ENCODE measurements around the gene SERPINE1. TPM values are rescaled to one million over a fixed set of nuclear protein-coding genes. Genes with fewer than 3 reads are reported as not detected.

Gene SERPINE1
- total RNA-seq, 2 donors from 2014 or later = 2.4 to 41.6 TPM

DNA sequence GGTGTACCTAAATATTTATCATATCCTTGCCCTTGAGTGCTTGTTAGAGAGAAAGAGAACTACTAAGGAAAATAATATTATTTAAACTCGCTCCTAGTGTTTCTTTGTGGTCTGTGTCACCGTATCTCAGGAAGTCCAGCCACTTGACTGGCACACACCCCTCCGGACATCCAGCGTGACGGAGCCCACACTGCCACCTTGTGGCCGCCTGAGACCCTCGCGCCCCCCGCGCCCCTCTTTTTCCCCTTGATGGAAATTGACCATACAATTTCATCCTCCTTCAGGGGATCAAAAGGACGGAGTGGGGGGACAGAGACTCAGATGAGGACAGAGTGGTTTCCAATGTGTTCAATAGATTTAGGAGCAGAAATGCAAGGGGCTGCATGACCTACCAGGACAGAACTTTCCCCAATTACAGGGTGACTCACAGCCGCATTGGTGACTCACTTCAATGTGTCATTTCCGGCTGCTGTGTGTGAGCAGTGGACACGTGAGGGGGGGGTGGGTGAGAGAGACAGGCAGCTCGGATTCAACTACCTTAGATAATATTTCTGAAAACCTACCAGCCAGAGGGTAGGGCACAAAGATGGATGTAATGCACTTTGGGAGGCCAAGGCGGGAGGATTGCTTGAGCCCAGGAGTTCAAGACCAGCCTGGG is 11.4 kb downstream of the SERPINE1 start:
- intact Hi-C loops (cut with DNase I) = loop anchor here in 1 of 2 donors (5.0 kb wide), 1 partner anchor 41 kb away; no protein-coding TSS in a partner anchor
- DNase-seq (peak; percentile 90), ATAC-seq (peak; percentile 96)

DNA sequence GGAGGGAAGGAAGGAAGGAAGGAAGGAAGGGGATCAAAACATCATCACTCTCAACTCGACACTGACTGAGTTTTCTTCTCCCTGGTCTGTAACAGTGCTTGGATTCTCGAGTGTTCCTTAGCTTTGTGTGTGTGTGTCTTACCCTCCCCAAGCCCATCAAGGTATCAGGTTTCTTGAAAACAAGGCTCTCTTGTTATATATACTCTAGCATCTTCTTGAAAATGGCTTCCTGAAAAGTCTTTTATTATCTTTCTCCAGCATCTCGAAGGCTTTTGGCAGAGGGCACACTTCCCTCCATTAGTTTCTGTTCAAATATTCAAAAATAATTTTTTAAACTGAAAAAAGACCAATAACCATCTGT is 13.4 kb downstream of the SERPINE1 start:
- intact Hi-C loops (cut with DNase I) = loop anchor here in 1 of 2 donors (5.0 kb wide), 1 partner anchor 52 kb away; no protein-coding TSS in a partner anchor
- DNase-seq (no peak), ATAC-seq (no peak)

GRCh38 chr7:101140746-101141382 is 14.0 kb downstream of the SERPINE1 start:
- ATAC-seq = no peak
- DNase-seq = no peak
- intact Hi-C loops (cut with DNase I) = loop anchor here in 1 of 2 donors (5.0 kb wide), 1 partner anchor 51 kb away; no protein-coding TSS in a partner anchor

DNA sequence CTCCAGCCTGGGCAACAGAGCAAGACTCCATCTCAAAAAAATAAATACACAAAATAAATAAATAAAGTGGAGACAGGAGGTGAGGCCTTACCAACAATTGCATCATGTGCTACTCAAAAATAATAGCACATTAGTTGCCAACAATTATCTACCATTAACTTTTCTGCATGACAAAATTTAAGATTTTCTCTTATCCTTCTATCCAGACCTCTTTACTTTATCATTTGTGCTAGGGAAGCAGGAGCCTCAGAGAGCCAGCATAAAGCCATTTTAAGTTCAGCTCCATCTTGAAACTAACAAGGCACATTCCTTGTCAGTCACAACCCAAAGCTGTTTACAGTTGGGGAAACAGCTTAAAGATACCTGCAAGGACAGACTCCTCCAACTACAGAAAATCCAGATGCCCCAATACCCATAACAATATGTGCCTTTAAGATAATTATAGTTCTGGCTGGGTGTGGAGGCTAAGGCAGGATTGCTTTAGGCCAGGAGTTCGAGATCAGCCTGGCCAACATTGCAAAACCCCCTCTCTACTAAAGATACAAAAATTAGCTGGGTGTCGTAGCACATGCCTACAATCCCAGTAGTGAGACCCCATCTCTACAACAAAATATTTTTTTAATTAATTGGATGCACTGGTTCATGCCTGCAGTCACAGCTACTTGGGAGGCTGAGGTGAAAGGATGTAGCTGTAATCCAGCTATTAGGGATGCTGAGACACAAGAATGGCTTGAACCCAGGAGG is 25.2 kb downstream of the SERPINE1 start:
- no peak for ATAC-seq
- DNase-seq = no peak
- intact Hi-C loops (cut with DNase I) = no loop called here

- peak; percentile 94 for DNase-seq
- ATAC-seq = peak; percentile 98 to 99
- intact Hi-C loops (cut with DNase I) = no loop called here
Measured at GRCh38 chr7:101153969-101154692, 27.2 kb downstream of the SERPINE1 start, which contains the start of gene AP1S1. Gene AP1S1 (plus strand): TSS chr7:101154476. CDS start chr7:101154515, 39 bp downstream.

DNA sequence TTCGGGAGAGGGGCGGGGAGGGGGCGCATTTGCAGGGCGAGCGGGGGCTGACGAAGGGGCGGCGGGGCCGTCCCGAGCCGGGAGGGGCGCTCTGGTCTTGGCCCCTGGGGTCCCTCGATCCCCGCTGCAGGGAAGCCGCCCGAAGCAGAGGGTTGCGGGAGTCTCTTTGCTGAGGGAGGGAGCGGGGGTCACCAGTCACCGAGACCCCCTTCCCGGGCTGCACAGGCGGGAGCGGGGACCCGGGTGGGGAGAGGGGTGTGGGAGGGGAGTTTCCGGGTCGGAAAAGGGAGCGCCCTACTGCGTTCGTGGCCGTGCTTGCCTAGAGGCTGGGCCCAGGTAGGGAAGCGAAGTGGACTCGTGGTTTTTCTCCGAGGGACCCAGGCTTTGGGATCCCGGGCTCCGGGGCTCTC is 27.8 kb downstream of the SERPINE1 start:
- no peak for DNase-seq
- intact Hi-C loops (cut with DNase I) = no loop called here
- peak; percentile 42 to 53 for ATAC-seq

DNA sequence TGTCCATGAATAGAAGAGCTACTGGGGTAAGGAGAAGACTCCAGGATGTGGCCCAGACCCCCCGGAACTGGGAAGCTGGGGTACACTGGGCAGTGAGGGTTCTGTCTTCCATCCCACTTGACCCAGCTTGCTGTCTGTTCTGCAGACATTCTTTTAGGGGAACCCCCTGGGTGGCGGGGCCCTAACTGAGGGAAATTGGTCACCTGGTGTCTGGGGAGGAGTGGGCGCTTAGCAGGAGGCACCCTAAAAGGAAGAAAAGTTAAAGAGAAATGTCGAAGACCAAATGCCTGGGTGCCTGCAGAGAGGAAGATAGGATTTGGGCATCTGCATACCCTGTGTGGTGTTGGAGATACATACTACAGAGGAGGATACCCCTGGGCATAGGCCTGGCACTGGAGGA is 28.4 kb downstream of the SERPINE1 start:
- no peak for DNase-seq
- ATAC-seq = no peak
- intact Hi-C loops (cut with DNase I) = no loop called here

DNA sequence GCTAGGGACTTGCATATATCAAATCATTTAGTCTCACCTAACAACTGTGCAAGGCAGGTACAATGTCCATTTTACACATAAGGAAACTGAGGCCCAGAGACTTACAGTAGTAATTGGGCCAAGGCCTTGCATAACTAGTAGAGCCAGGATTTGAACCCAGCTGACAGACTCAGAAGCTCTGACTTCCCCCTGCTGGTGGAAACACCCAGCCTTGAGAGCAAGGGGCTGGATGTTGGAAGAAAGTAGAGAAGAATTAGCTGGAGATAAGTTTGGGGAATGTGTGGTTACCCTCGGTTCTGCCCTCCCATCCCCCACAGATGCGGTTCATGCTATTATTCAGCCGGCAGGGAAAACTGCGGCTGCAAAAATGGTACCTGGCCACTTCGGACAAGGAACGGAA is 29.4 kb downstream of the SERPINE1 start:
- intact Hi-C loops (cut with DNase I) = no loop called here
- ATAC-seq = no peak
- DNase-seq = no peak

- ATAC-seq = no peak
- no peak for DNase-seq
- intact Hi-C loops (cut with DNase I) = no loop called here
Measured at GRCh38 chr7:101156866-101157589, 30.1 kb downstream of the SERPINE1 start.

DNA sequence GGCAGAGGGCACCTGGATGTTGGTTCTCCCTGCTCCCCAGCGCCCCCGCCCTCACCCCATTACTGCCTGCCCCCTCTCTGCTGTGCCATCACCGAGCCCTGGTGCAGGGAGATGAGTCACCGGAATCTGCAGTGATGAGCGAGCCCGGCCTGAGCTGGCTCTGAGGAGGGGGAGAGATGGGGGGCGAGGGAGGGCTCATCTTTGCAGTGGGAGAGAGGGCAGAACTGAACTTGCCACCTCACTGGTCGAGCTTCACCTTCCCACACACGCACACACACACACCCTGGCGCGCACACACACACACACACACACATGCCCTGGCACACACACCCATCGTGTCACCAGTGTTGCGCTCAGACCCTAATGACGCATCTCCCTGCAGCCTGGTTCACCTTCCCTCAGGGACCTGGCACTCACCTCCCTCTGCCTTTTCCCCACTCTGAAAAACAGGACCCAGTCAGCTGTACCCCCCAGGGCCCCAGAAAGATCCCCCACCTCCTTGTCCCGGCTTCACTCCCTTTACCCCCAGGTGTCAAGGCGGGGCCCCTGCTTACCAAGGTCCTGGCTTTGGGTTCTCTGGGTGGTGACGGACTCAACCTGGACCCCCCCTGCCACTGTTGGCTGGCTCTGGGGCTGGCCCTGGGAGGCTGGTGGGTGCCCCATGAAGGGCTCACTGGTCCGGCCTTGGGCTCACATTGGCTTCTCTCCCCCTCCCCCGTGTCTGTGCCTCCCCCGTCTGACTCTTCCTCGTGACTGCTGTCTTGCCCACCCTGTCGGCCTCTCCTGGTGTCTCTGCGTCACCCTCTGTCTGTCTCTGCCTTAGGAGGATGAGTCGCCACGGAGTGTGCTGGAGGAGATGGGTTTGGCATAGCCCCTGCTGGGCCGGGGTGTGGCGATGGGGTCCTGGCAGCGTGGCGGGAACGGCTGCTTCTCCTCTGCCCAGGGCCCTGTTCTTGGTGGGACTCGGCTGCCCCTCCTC is 33.1 kb downstream of the SERPINE1 start:
- DNase-seq = no peak
- ATAC-seq = no peak
- intact Hi-C loops (cut with DNase I) = no loop called here

GRCh38 chr7:101160910-101161309 is 34.0 kb downstream of the SERPINE1 start:
- no peak for DNase-seq
- intact Hi-C loops (cut with DNase I) = no loop called here

GRCh38 chr7:101161692-101162471 is 35.0 kb downstream of the SERPINE1 start:
- DNase-seq = no peak
- ATAC-seq = no peak
- intact Hi-C loops (cut with DNase I) = no loop called here

More at GRCh38 chr7:101160910-101161309, 34.0 kb downstream of the SERPINE1 start:
- no peak for ATAC-seq

- intact Hi-C loops (cut with DNase I) = no loop called here
- ATAC-seq = peak in 1 of 2 donors; percentile 40
- no peak for DNase-seq
Measured at GRCh38 chr7:101162551-101163278, 35.8 kb downstream of the SERPINE1 start.

GRCh38 chr7:101163279-101164070 is 36.6 kb downstream of the SERPINE1 start:
- DNase-seq (no peak), ATAC-seq (peak in 1 of 2 donors; percentile 47)
- intact Hi-C loops (cut with DNase I) = no loop called here

- ATAC-seq = peak in 1 of 2 donors; percentile 51
- intact Hi-C loops (cut with DNase I) = no loop called here
- peak; percentile 50 for DNase-seq
Measured at GRCh38 chr7:101164071-101164840, 37.4 kb downstream of the SERPINE1 start.
